ENCODE measurements around the gene NTM.

Gene NTM

DNA sequence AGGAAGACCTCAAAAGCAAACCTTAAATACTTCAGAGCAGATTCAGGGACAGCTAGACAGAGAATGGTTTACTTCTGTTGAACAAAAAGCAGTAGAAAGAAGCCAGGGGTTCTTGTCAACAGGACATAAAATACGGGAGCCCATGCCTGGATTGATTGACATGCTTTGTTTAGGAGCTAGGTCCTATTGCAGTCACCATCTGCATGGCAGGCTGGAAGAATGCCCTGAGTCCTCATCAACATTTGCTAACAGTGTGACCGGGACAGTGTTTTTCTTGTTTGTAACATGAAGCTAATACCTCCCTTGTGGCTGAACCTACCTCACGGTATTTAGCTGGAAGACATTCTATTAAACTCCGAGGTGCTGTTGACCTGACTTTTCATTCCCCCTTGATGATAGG is 225.4 kb downstream of the NTM start:
- TF ChIP-seq, protein P1, sequence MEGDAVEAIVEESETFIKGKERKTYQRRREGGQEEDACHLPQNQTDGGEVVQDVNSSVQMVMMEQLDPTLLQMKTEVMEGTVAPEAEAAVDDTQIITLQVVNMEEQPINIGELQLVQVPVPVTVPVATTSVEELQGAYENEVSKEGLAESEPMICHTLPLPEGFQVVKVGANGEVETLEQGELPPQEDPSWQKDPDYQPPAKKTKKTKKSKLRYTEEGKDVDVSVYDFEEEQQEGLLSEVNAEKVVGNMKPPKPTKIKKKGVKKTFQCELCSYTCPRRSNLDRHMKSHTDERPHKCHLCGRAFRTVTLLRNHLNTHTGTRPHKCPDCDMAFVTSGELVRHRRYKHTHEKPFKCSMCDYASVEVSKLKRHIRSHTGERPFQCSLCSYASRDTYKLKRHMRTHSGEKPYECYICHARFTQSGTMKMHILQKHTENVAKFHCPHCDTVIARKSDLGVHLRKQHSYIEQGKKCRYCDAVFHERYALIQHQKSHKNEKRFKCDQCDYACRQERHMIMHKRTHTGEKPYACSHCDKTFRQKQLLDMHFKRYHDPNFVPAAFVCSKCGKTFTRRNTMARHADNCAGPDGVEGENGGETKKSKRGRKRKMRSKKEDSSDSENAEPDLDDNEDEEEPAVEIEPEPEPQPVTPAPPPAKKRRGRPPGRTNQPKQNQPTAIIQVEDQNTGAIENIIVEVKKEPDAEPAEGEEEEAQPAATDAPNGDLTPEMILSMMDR (IDR thresholded peaks at IDR 0.05; ENCODE audit: low read depth, low read length): no peak
- H3K4me3 ChIP-seq (ENCODE audit: low read depth, low read length): no peak overlapping the region
- DNase-seq (ENCODE audit: low read depth, low spot score): no peak
- in situ Hi-C loops (cut with HindIII; ENCODE audit: low sequenced_read_pairs): no loop called here

DNA sequence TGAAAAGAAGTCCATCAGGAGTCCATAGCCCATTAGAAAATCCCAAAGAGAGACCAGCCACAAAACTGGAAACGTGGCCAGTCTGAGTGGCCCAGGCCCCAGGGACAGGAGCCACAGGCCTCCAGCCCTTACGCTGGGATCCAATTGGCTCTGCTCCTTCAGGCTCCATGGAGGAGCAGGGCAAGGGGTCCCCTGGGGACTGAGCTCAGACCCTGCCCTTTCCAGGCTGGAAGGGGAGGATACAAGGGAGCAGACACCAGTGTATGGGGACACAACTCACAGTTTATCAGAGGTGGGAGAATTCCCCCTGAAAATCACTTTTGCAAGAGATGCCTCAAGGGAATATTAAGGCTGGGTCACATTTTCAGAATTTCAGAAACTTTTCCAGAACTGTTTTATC is 227.5 kb downstream of the NTM start:
- in situ Hi-C loops (cut with HindIII; ENCODE audit: low sequenced_read_pairs): no loop called here
- H3K4me3 ChIP-seq (ENCODE audit: low read depth, low read length): no peak overlapping the region
- no peak for DNase-seq (ENCODE audit: low read depth, low spot score)
- TF ChIP-seq, protein P1 (IDR thresholded peaks at IDR 0.05; ENCODE audit: low read depth, low read length): no peak

DNA sequence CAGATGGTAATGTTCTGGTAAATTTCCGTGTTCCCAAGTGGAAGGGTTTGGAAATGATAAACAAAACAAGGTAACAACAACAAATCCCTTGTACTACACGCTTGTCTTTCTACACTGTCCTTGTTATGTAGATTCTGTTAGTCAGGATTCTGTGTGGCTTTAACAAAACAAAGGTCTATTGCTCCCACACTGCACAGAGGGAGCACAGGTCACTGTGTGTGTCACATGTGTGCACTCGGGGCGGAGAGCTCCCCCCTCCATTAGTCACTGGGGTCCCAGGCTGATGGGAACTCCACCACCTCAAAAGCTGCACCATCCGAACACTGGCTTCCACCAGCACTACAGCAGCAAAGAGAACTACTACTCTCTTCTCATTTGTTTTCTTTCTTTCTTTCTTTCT is 227.9 kb downstream of the NTM start:
- TF ChIP-seq, protein P1 (IDR thresholded peaks at IDR 0.05; ENCODE audit: low read depth, low read length): no peak
- H3K4me3 ChIP-seq (ENCODE audit: low read depth, low read length): no peak overlapping the region
- in situ Hi-C loops (cut with HindIII; ENCODE audit: low sequenced_read_pairs): no loop called here
- DNase-seq (ENCODE audit: low read depth, low spot score): no peak

DNA sequence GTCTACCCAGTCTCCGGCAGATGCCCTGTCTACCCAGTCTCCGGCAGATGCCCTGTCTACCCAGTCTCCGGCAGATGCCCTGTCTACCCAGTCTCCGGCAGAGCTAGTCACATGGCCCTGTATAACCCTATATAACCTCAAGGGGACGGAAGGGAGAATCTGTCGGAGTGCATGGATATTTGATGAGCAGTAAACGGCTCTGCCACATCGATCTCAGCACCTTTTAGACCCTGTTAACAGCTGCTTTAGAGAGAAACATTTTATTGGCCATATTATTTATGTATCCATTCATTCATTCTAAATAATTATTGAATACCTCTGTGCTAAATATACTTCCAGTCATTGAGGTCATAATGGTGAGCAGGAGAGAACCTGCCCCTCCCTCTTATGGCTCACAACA is 228.9 kb downstream of the NTM start:
- TF ChIP-seq, protein P1 (IDR thresholded peaks at IDR 0.05; ENCODE audit: low read depth, low read length): no peak
- H3K4me3 ChIP-seq (ENCODE audit: low read depth, low read length): no peak overlapping the region
- in situ Hi-C loops (cut with HindIII; ENCODE audit: low sequenced_read_pairs): no loop called here
- DNase-seq (ENCODE audit: low read depth, low spot score): no peak

DNA sequence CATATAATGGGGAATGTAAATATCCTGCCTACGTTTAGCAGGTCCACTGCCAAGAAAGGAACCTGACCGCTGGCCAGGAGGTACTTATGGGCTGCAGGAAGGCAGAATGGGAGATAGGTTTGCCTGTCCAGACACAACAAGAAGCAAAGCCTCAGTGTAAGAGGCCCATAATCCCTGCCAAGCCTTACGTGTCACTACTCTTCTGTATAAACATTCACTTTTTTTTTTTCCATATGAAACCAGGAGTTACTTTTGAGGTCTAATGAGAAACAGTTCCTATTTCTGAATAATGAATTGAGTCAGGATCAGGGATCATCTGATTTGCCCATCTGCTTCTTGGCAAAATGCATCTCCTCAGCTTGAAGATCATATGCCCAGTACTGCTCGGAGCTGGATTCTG is 230.2 kb downstream of the NTM start:
- H3K4me3 ChIP-seq (ENCODE audit: low read depth, low read length): no peak overlapping the region
- DNase-seq (ENCODE audit: low read depth, low spot score): no peak
- in situ Hi-C loops (cut with HindIII; ENCODE audit: low sequenced_read_pairs): no loop called here
- TF ChIP-seq, protein P1 (IDR thresholded peaks at IDR 0.05; ENCODE audit: low read depth, low read length): no peak

DNA sequence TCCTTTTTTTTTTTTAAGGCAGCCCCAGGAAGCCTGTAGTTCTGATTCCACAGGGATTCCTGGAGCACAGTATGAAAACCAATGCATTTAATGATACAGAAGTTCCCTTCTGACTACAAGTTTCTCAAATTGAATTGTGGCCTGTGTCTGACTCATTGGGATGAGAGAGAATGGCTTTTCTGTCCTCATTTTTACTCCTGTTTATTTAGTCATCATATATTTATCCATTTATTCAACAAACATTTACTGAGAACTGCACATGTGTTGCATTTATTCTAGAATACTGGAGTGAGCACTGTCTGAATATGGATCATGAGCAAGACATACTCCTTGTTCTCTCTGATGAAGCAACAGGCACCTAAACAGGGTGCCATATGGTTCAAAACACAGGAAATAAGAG is 231.2 kb downstream of the NTM start:
- no peak overlapping the region for H3K4me3 ChIP-seq (ENCODE audit: low read depth, low read length)
- in situ Hi-C loops (cut with HindIII; ENCODE audit: low sequenced_read_pairs): no loop called here
- TF ChIP-seq, protein P1 (IDR thresholded peaks at IDR 0.05; ENCODE audit: low read depth, low read length): no peak
- no peak for DNase-seq (ENCODE audit: low read depth, low spot score)

DNA sequence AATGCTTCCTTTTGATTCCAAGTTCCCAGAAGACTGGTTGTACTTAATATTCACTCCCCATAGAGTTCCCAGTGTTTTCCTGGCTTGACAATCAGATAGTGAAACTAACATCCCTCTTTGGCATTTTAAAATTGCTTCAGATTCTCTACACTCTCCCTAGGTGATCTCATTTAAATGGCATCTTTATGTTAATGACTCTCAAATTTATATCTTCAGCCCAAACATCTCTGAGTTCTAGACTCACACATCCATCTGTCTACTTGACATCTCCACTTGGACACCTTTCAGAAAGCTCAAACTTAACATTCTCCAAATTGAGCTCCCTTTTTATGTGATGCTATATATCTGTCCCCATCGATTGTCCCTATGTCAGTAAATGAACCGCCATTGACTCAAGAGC is 232.0 kb downstream of the NTM start:
- H3K4me3 ChIP-seq (ENCODE audit: low read depth, low read length): no peak overlapping the region
- TF ChIP-seq, protein P1 (IDR thresholded peaks at IDR 0.05; ENCODE audit: low read depth, low read length): no peak
- no peak for DNase-seq (ENCODE audit: low read depth, low spot score)
- in situ Hi-C loops (cut with HindIII; ENCODE audit: low sequenced_read_pairs): no loop called here

Data from astrocyte of the spinal cord (primary cell).